H1 (cell line): ENCODE data around the gene SCG5. TPM values are rescaled to one million over a fixed set of nuclear protein-coding genes. Genes with fewer than 3 reads are reported as not detected.
A peak's percentile ranks its signal among the peaks of the same experiment; 100 is the strongest.

Experiments
- CTCF ChIA-PET: fragments of 300-600 bp; sonication (Branson Sonifier 250); formaldehyde crosslinking; loops from one replicate; lab custom pipeline; 2021; ENCODE audit not compliant: partially characterized antibody; lab: Charles Lee
- POLR2A ChIA-PET: fragments of 300-600 bp; sonication (Branson Sonifier 250); formaldehyde crosslinking; loops from one replicate; lab custom pipeline; 2021; ENCODE audit warnings: inconsistent platforms; ENCODE audit not compliant: partially characterized antibody; lab: Charles Lee
- DNase-seq, 2 experiments: peaks; one replicate each; pipeline versions ENCODE4 v3.0.0 to v3.0.0-alpha.2; 2010 to 2022; ENCODE audit warnings: low spot score in 2 of 2, low read depth in 1 of 2, mixed read lengths in 1 of 2
- FAIRE-seq: peaks from 2 replicates; lab custom pipeline; 2011; peaks lifted over from hg19 to GRCh38; lab: Jason Lieb, UNC
- H2AFZ ChIP-seq: 2 replicates; pipeline ENCODE4 v1.8.1; 2012; ENCODE audit warnings: low read length, inconsistent platforms
- H2AK5ac ChIP-seq: 2 replicates; pipeline ENCODE4 v1.6.1; 2013; ENCODE audit warnings: low read depth, low read length
- H2BK120ac ChIP-seq: replicated peaks from 2 replicates; pipeline ENCODE3; 2013; ENCODE audit warnings: low read depth, low read length, inconsistent platforms
- H2BK12ac ChIP-seq: 2 replicates; pipeline ENCODE4 v1.6.1; 2013; ENCODE audit warnings: low read depth, low read length
- H2BK15ac ChIP-seq: 2 replicates; pipeline ENCODE4 v1.6.1; 2013; ENCODE audit warnings: low read length
- H2BK20ac ChIP-seq: 2 replicates; pipeline ENCODE4 v1.6.1; 2013; ENCODE audit warnings: low read length
- H2BK5ac ChIP-seq: 2 replicates; pipeline ENCODE4 v1.6.1; 2013; ENCODE audit warnings: low read depth, low read length
- H3K14ac ChIP-seq: 2 replicates; pipeline ENCODE4 v1.6.1; 2013; ENCODE audit warnings: inconsistent platforms; ENCODE audit not compliant: insufficient read length
- H3K18ac ChIP-seq: 2 replicates; pipeline ENCODE4 v1.6.1; 2013; ENCODE audit warnings: low read length; ENCODE audit errors: extremely low read depth
- H3K23ac ChIP-seq: 2 replicates; pipeline ENCODE4 v1.6.1; 2013; ENCODE audit warnings: inconsistent platforms; ENCODE audit not compliant: insufficient read length
- H3K23me2 ChIP-seq: 2 replicates; pipeline ENCODE4 v1.6.1; 2013; ENCODE audit warnings: low read depth, low read length
- H3K27ac ChIP-seq: 2 replicates; pipeline ENCODE4 v1.6.1; 2011; ENCODE audit warnings: low read depth, low read length, inconsistent platforms
- H3K27me3 ChIP-seq, 4 experiments: replicated peaks in 1 of 4; 1 replicate in 1 of 4; 2 replicates in 3 of 4; pipeline versions ENCODE4 v1.6.1 to v1.8.1; 2011 to 2013; ENCODE audit warnings: low read length in 3 of 4, mild to moderate bottlenecking in 3 of 4, inconsistent platforms in 2 of 4, mixed read lengths in 2 of 4, moderate library complexity in 1 of 4; ENCODE audit not compliant: control insufficient read depth in 3 of 4, insufficient read depth in 3 of 4; ENCODE audit errors: extremely low read depth in 1 of 4
- H3K36me3 ChIP-seq, 4 experiments: 2 replicates each; pipeline versions ENCODE4 v1.6.1 to v1.8.1; 2011 to 2013; ENCODE audit warnings: mild to moderate bottlenecking in 4 of 4, low read length in 3 of 4, moderate library complexity in 2 of 4, control low read depth in 1 of 4, inconsistent platforms in 1 of 4; ENCODE audit not compliant: insufficient read depth in 4 of 4, control insufficient read depth in 2 of 4
- H3K4ac ChIP-seq: replicated peaks from 2 replicates; pipeline ENCODE3; 2013; ENCODE audit warnings: low read length, low read depth, mixed read lengths, inconsistent platforms; ENCODE audit not compliant: insufficient read length
- H3K4me1 ChIP-seq, 4 experiments: replicated peaks in 1 of 4; 1 replicate in 1 of 4; 2 replicates in 3 of 4; pipeline versions ENCODE4 v1.6.1 to v1.8.1; 2011 to 2013; ENCODE audit warnings: low read length in 3 of 4, inconsistent platforms in 2 of 4, mixed read lengths in 1 of 4; ENCODE audit not compliant: insufficient read depth in 4 of 4, control insufficient read depth in 3 of 4
- H3K4me2 ChIP-seq, 2 experiments: 2 replicates each; pipeline versions ENCODE4 v1.6.1 to v1.8.1; 2011 to 2013; ENCODE audit warnings: low read depth in 2 of 2, low read length in 2 of 2, control low read depth in 1 of 2, inconsistent platforms in 1 of 2, mild to moderate bottlenecking in 1 of 2; ENCODE audit not compliant: insufficient read depth in 1 of 2
- H3K4me3 ChIP-seq, 4 experiments: fragments of 200-600, 300-600 bp in 1 of 4; sonication (generic), shearing (Covaris generic), sonication (Bioruptor Twin) in 1 of 4; 2 replicates each; pipeline versions ENCODE4 v1.5.1 to v1.8.1; 2011 to 2016; ENCODE audit warnings: low read length in 4 of 4, low read depth in 3 of 4, control low read depth in 2 of 4, inconsistent platforms in 2 of 4, mild to moderate bottlenecking in 2 of 4, mixed read lengths in 1 of 4, moderate library complexity in 1 of 4; ENCODE audit not compliant: insufficient read depth in 2 of 4; ENCODE audit errors: extremely low read depth in 1 of 4
- H3K56ac ChIP-seq: replicated peaks from 2 replicates; pipeline ENCODE3; 2013; ENCODE audit warnings: low read depth, mild to moderate bottlenecking, mixed read lengths, low read length, inconsistent platforms; ENCODE audit not compliant: insufficient read length
- H3K79me1 ChIP-seq: 2 replicates; pipeline ENCODE4 v1.6.1; 2013; ENCODE audit warnings: low read depth, low read length, control low read depth
- H3K79me2 ChIP-seq, 2 experiments: 2 replicates each; pipeline versions ENCODE4 v1.6.1 to v1.8.1; 2012 to 2013; ENCODE audit warnings: low read length in 2 of 2, mild to moderate bottlenecking in 2 of 2, inconsistent platforms in 1 of 2; ENCODE audit not compliant: insufficient read depth in 2 of 2, control insufficient read depth in 1 of 2
- H3K9ac ChIP-seq, 4 experiments: replicated peaks in 1 of 4; 1 replicate in 1 of 4; 2 replicates in 3 of 4; pipeline versions ENCODE4 v1.6.1 to v1.8.1; 2011 to 2013; ENCODE audit warnings: low read depth in 3 of 4, low read length in 3 of 4, control low read depth in 2 of 4, mild to moderate bottlenecking in 2 of 4, moderate library complexity in 2 of 4, inconsistent platforms in 1 of 4; ENCODE audit errors: extremely low read depth in 1 of 4
- H3K9me3 ChIP-seq, 2 experiments: 2 replicates each; pipeline versions ENCODE4 v1.6.1 to v1.8.1; 2012 to 2013; ENCODE audit warnings: mild to moderate bottlenecking in 2 of 2, moderate library complexity in 2 of 2, control low read depth in 1 of 2, inconsistent platforms in 1 of 2, low read depth in 1 of 2, low read length in 1 of 2, mixed read lengths in 1 of 2; ENCODE audit not compliant: insufficient read depth in 2 of 2
- H4K20me1 ChIP-seq, 2 experiments: replicated peaks in 1 of 2; 2 replicates each; pipeline versions ENCODE3 to v1.8.1; 2011 to 2013; ENCODE audit warnings: inconsistent platforms in 2 of 2, low read length in 2 of 2, mild to moderate bottlenecking in 1 of 2; ENCODE audit not compliant: insufficient read depth in 2 of 2, control insufficient read depth in 1 of 2
- H4K5ac ChIP-seq: 2 replicates; pipeline ENCODE4 v1.6.1; 2013; ENCODE audit warnings: low read length, low read depth, mixed read lengths, inconsistent platforms; ENCODE audit not compliant: insufficient read length
- H4K8ac ChIP-seq: 2 replicates; pipeline ENCODE4 v1.8.0; 2013; ENCODE audit warnings: mild to moderate bottlenecking, moderate library complexity, low read length, inconsistent platforms; ENCODE audit not compliant: insufficient read depth; ENCODE audit errors: extremely low read depth
- H4K91ac ChIP-seq: replicated peaks from 2 replicates; pipeline ENCODE3; 2013; ENCODE audit warnings: low read length, mixed read lengths, inconsistent platforms; ENCODE audit not compliant: insufficient read length
- ATF2 ChIP-seq: IDR thresholded peaks from 2 replicates; pipeline ENCODE4 v1.6.1; 2012; ENCODE audit warnings: low read length, inconsistent platforms
- BCL11A ChIP-seq, 2 experiments: IDR thresholded peaks; one replicate each; pipeline ENCODE4 v1.6.1; 2011; ENCODE audit warnings: low read depth in 2 of 2, low read length in 2 of 2, mild to moderate bottlenecking in 2 of 2
- E2F6 ChIP-seq: IDR thresholded peaks from 2 replicates; pipeline ENCODE4 v1.6.1; 2012; ENCODE audit warnings: inconsistent platforms
- EZH2 ChIP-seq: fragments of 200-600 bp; sonication (generic); IDR thresholded peaks from 2 replicates; pipeline ENCODE4 v1.7.1; 2012; ENCODE audit warnings: low read depth, mild to moderate bottlenecking, moderate library complexity, low read length, inconsistent platforms; ENCODE audit not compliant: severe bottlenecking
- RBBP5 ChIP-seq: IDR thresholded peaks from 2 replicates; pipeline ENCODE4 v1.7.1; 2012; ENCODE audit warnings: low read depth, mild to moderate bottlenecking, inconsistent platforms, low read length, moderate library complexity, borderline replicate concordance
- RNF2 ChIP-seq: fragments of 200-900, 300-1000 bp; sonication (generic); IDR thresholded peaks from 2 replicates; pipeline ENCODE4 v1.7.1; 2016; ENCODE audit warnings: borderline replicate concordance, low read depth, mild to moderate bottlenecking, antibody characterized with exemption, low read length; ENCODE audit not compliant: poor library complexity, severe bottlenecking; ENCODE audit errors: missing control alignments
- SIX5 ChIP-seq: IDR thresholded peaks from 2 replicates; pipeline ENCODE4 v1.6.1; 2011; ENCODE audit warnings: mild to moderate bottlenecking, low read depth, low read length
- SP2 ChIP-seq: IDR thresholded peaks from 2 replicates; pipeline ENCODE4 v1.6.1; 2012; ENCODE audit warnings: mild to moderate bottlenecking, low read length, inconsistent platforms
- SRF ChIP-seq: IDR thresholded peaks from 2 replicates; pipeline ENCODE4 v1.6.1; 2011; ENCODE audit warnings: mild to moderate bottlenecking, low read depth, low read length, moderate library complexity
- SUZ12 ChIP-seq: fragments of 200-600 bp; sonication (generic); IDR thresholded peaks from 2 replicates; pipeline ENCODE4 v1.6.1; 2012; ENCODE audit warnings: mild to moderate bottlenecking, inconsistent platforms, low read length, moderate library complexity, mixed read lengths
- WGBS, 2 experiments: shearing (Covaris generic) in 1 of 2; methylation state at CpG; one replicate each; pipeline versions ENCODE4 v1.1.6 to v1.1.7; 2013 to 2015; ENCODE audit warnings: low lambda C conversion rate in 2 of 2, mixed read lengths in 2 of 2, inconsistent platforms in 1 of 2, low coverage in 1 of 2, missing lambda C conversion rate in 1 of 2; ENCODE audit not compliant: insufficient replicate concordance in 2 of 2, insufficient coverage in 1 of 2, insufficient read length in 1 of 2; ENCODE audit errors: extremely low coverage in 1 of 2, missing lambda C conversion rate in 1 of 2; 5-methylcytosine and 5-hydroxymethylcytosine counted together
- polyA plus RNA-seq, 7 experiments: library from polyadenylated mRNA; depleted of rRNA in 3 of 7; stranded (reverse) in 5 of 7; unstranded in 2 of 7; fragments of >200 nt in 5 of 7; fragments of 200-250 nt in 2 of 7; gene quantifications; 1 replicate in 5 of 7; 2 replicates in 1 of 7; 4 replicates in 1 of 7; pipeline versions ENCODE4 v1.2.1 to v1.2.3, GENCODE V29; 2011 to 2013; ENCODE audit warnings: missing spikeins in 2 of 7, mixed read lengths in 2 of 7
- total RNA-seq: library from RNA; stranded (reverse); fragmentation: NEBNext Ultra II Directional; extraction: Animal tissue kit (Norgen Biotek cat#: 25700); gene quantifications from 2 replicates; pipeline ENCODE4 v1.2.1, GENCODE V29; 2021

Gene SCG5
- total and polyA plus RNA-seq, 2 of the 8 experiments (the other 6 are each of a cell fraction or from before 2014, with no cell fraction given), result 18.7 to 19.9 TPM

- Histone ChIP-seq H3K27ac (no peak overlapping the region), H4K91ac (no peak overlapping the region), H3K4ac (no peak overlapping the region), H2BK120ac (no peak overlapping the region), H4K8ac (no peak overlapping the region), H3K79me2 (no peaks in the 10 kb centered on the region), H3K79me1 (no peaks in the 10 kb centered on the region), H3K4me3 (peak overlapping the region; percentile 38 to 64 (median 52)), H2AK5ac (no peak overlapping the region), H2AFZ (no peak overlapping the region), H3K56ac (no peak overlapping the region), H2BK5ac (no peak overlapping the region), H3K4me1 (peaks cover 0 to 19% (median 8%) of the 10 kb centered on the region in 4 experiments; a peak in 6 of 7 replicates), H2BK12ac (no peak overlapping the region), H4K5ac (no peak overlapping the region), H3K23ac (no peak overlapping the region), H4K20me1 (peaks cover 0 to 2% of the 10 kb centered on the region in 2 experiments), H3K9ac (no peak overlapping the region), H2BK15ac (no peak overlapping the region), H2BK20ac (no peak overlapping the region), H3K18ac (no peak overlapping the region), H3K4me2 (peak overlapping the region; percentile 87 to 99), H3K9me3 (no peaks in the 10 kb centered on the region), H3K36me3 (no peaks in the 10 kb centered on the region; a peak in 1 of 8 replicates), H3K14ac (no peak overlapping the region), H3K23me2 (peaks cover 17% of the 10 kb centered on the region; the same call in 1 of the 2 replicates), H3K27me3 (peaks cover 37 to 65% (median 54%) of the 10 kb centered on the region in 4 experiments)
- ChIA-PET CTCF (interaction anchor here (0.6 to 1.1 kb wide), 3 partner anchors 34 to 499 kb away, joined by 3 to 5 read pairs (median 3); no protein-coding TSS in a partner anchor), POLR2A (no interaction called here)
- DNase-seq (no peak), FAIRE-seq (peak; percentile 13)
- WGBS, 2 experiments, result 14% methylated on average over 19 of the region's 21 CpGs; no CpG with 5 or more reads in 1 of the 2 experiments
- no peak for TF ChIP-seq SP2
- no peak for TF ChIP-seq SIX5
- TF ChIP-seq SRF, result no peak
- TF ChIP-seq RBBP5, result no peak
- TF ChIP-seq BCL11A (IDR thresholded peaks at IDR 0.05; ENCODE audit: low read depth in 2 of 2, low read length in 2 of 2), result no peak
- TF ChIP-seq RNF2, result peak; percentile 23
- 0 out of 2 replicates have a peak, but pooled peaks have one; percentile 21 for TF ChIP-seq E2F6
- peak; percentile 23 for TF ChIP-seq EZH2
- peak; percentile 61 for TF ChIP-seq SUZ12
- no peak for TF ChIP-seq ATF2
Measured at GRCh38 chr15:32716915-32717425, 75.5 kb downstream of the SCG5 start.
